ENCODE measurements around the gene PGBD5. TPM values are rescaled to one million over a fixed set of nuclear protein-coding genes. Genes with fewer than 3 reads are reported as not detected.

The PGBD5 gene
- total and polyA plus RNA-seq, 5 donors from 2014 or later = not detected

DNA sequence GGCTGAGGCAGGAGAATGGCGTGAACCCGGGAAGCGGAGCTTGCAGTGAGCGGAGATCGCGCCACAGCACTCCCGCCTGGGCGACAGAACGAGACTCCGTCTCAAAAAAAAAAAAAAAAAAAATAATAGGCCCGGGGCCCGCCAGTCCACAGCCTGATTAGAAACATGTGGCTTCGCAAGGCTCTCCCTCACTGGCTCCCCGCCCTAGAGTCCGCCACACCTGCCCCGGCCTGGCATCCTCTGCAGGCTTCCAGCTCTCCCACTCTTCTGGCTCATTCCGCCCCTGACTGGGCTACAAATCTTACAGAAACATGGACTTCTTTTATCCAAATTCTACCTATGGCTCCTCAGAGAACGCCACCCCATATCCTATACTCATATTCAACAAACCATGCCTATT, 32.4 kb downstream of the PGBD5 start:
- Mint-ChIP-seq H3K4me1 (no peaks in the 10 kb centered on the region), H3K27me3 (no peaks in the 10 kb centered on the region), H3K4me3 (no peak overlapping the region), H3K9me3 (peaks cover 0 to 8% (median 0%) of the 10 kb centered on the region in 7 donors), H3K36me3 (no peaks in the 10 kb centered on the region), H3K27ac (no peak overlapping the region)
- no peak for DNase-seq
- no peak for ATAC-seq (ENCODE audit: low read depth in 2 of 2)
- Histone ChIP-seq H3K9me3 (ENCODE audit: control insufficient read depth in 2 of 2, low read length in 2 of 2) (no peaks in the 10 kb centered on the region), H3K27me3 (ENCODE audit: control insufficient read depth, insufficient read depth, low read length) (no peaks in the 10 kb centered on the region), H3K36me3 (ENCODE audit: control insufficient read depth, insufficient read depth, low read length) (no peaks in the 10 kb centered on the region), H3K4me3 (ENCODE audit: low read depth, low read length) (no peak overlapping the region), H3K4me1 (ENCODE audit: control insufficient read depth, insufficient read depth, low read length, poor library complexity, severe bottlenecking) (no peaks in the 10 kb centered on the region), H3K27ac (ENCODE audit: insufficient read depth, low read length, poor library complexity, severe bottlenecking) (no peak overlapping the region)

GRCh38 chr1:230392920-230393521, 33.1 kb downstream of the PGBD5 start:
- no peaks in the 10 kb centered on the region for H3K4me1 Mint-ChIP-seq
- H3K4me3 ChIP-seq (ENCODE audit: low read depth, low read length) = no peak overlapping the region
- peaks cover 0 to 8% (median 0%) of the 10 kb centered on the region in 7 donors for H3K9me3 Mint-ChIP-seq
- H3K36me3 Mint-ChIP-seq = no peaks in the 10 kb centered on the region
- H3K27ac ChIP-seq (ENCODE audit: insufficient read depth, low read length, poor library complexity, severe bottlenecking) = no peak overlapping the region
- no peaks in the 10 kb centered on the region for H3K36me3 ChIP-seq (ENCODE audit: control insufficient read depth, insufficient read depth, low read length)
- H3K27me3 Mint-ChIP-seq = no peaks in the 10 kb centered on the region
- no peak overlapping the region for H3K4me3 Mint-ChIP-seq
- no peak overlapping the region for H3K27ac Mint-ChIP-seq
- ATAC-seq (ENCODE audit: low read depth in 2 of 2) (no peak), DNase-seq (no peak)
- H3K9me3 ChIP-seq (ENCODE audit: control insufficient read depth in 2 of 2, low read length in 2 of 2) = no peaks in the 10 kb centered on the region
- no peaks in the 10 kb centered on the region for H3K27me3 ChIP-seq (ENCODE audit: control insufficient read depth, insufficient read depth, low read length)
- H3K4me1 ChIP-seq (ENCODE audit: control insufficient read depth, insufficient read depth, low read length, poor library complexity, severe bottlenecking) = no peaks in the 10 kb centered on the region

- Histone ChIP-seq H3K4me1 (ENCODE audit: control insufficient read depth, insufficient read depth, low read length, poor library complexity, severe bottlenecking) (no peaks in the 10 kb centered on the region), H3K27me3 (ENCODE audit: control insufficient read depth, insufficient read depth, low read length) (no peaks in the 10 kb centered on the region), H3K9me3 (ENCODE audit: control insufficient read depth in 2 of 2, low read length in 2 of 2) (no peaks in the 10 kb centered on the region), H3K27ac (ENCODE audit: insufficient read depth, low read length, poor library complexity, severe bottlenecking) (no peak overlapping the region), H3K4me3 (ENCODE audit: low read depth, low read length) (no peak overlapping the region), H3K36me3 (ENCODE audit: control insufficient read depth, insufficient read depth, low read length) (no peaks in the 10 kb centered on the region)
- no peak for ATAC-seq (ENCODE audit: low read depth in 2 of 2)
- Mint-ChIP-seq H3K9me3 (peaks cover 0 to 8% (median 0%) of the 10 kb centered on the region in 7 donors), H3K27ac (no peak overlapping the region), H3K36me3 (no peaks in the 10 kb centered on the region), H3K4me3 (no peak overlapping the region), H3K4me1 (no peaks in the 10 kb centered on the region), H3K27me3 (no peaks in the 10 kb centered on the region)
- DNase-seq = no peak
Observed at GRCh38 chr1:230392536-230392909, 33.6 kb downstream of the PGBD5 start.

- ATAC-seq (ENCODE audit: low read depth in 2 of 2) (no peak), DNase-seq (no peak)
- Mint-ChIP-seq H3K4me1 (no peaks in the 10 kb centered on the region), H3K27me3 (no peaks in the 10 kb centered on the region), H3K9me3 (peaks cover 0 to 8% (median 0%) of the 10 kb centered on the region in 7 donors), H3K4me3 (no peak overlapping the region), H3K36me3 (no peaks in the 10 kb centered on the region), H3K27ac (no peak overlapping the region)
- Histone ChIP-seq H3K4me3 (ENCODE audit: low read depth, low read length) (no peak overlapping the region), H3K4me1 (ENCODE audit: control insufficient read depth, insufficient read depth, low read length, poor library complexity, severe bottlenecking) (no peaks in the 10 kb centered on the region), H3K9me3 (ENCODE audit: control insufficient read depth in 2 of 2, low read length in 2 of 2) (no peaks in the 10 kb centered on the region), H3K27me3 (ENCODE audit: control insufficient read depth, insufficient read depth, low read length) (no peaks in the 10 kb centered on the region), H3K27ac (ENCODE audit: insufficient read depth, low read length, poor library complexity, severe bottlenecking) (no peak overlapping the region), H3K36me3 (ENCODE audit: control insufficient read depth, insufficient read depth, low read length) (no peaks in the 10 kb centered on the region)
Observed at GRCh38 chr1:230391776-230392535, 34.2 kb downstream of the PGBD5 start.

DNA sequence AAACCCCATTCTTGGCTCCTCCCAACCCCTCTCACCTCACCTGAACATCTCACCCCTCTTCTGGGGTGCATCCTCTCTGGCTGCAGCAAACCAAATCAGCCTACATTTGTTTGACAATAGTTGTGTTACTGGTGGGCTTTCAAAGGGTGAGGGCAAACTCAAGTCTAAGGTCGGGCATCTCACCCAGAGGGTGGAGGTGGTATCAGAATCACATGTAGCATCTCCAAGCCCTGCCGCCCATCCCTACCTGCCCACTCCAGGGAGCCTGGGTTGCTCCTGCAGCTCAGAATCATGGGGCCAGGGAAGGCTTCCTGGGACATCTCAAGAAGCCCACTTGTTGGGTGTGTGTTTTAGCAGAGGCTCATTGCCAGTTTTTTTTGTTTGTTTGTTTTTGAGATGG, 35.8 kb downstream of the PGBD5 start:
- Histone ChIP-seq H3K36me3 (ENCODE audit: control insufficient read depth, insufficient read depth, low read length) (no peaks in the 10 kb centered on the region), H3K9me3 (ENCODE audit: control insufficient read depth in 2 of 2, low read length in 2 of 2) (no peaks in the 10 kb centered on the region), H3K4me3 (ENCODE audit: low read depth, low read length) (no peak overlapping the region), H3K4me1 (ENCODE audit: control insufficient read depth, insufficient read depth, low read length, poor library complexity, severe bottlenecking) (no peaks in the 10 kb centered on the region), H3K27ac (ENCODE audit: insufficient read depth, low read length, poor library complexity, severe bottlenecking) (no peak overlapping the region), H3K27me3 (ENCODE audit: control insufficient read depth, insufficient read depth, low read length) (no peaks in the 10 kb centered on the region)
- no peak overlapping the region for H3K4me3 Mint-ChIP-seq
- H3K9me3 Mint-ChIP-seq = peaks cover 0 to 8% (median 0%) of the 10 kb centered on the region in 7 donors
- DNase-seq (no peak), ATAC-seq (ENCODE audit: low read depth in 2 of 2) (no peak)
- H3K27me3 Mint-ChIP-seq = no peaks in the 10 kb centered on the region
- no peaks in the 10 kb centered on the region for H3K4me1 Mint-ChIP-seq
- no peaks in the 10 kb centered on the region for H3K36me3 Mint-ChIP-seq
- H3K27ac Mint-ChIP-seq = no peak overlapping the region

- no peaks in the 10 kb centered on the region for H3K36me3 ChIP-seq (ENCODE audit: control insufficient read depth, insufficient read depth, low read length)
- H3K27me3 Mint-ChIP-seq = no peaks in the 10 kb centered on the region
Observed at GRCh38 chr1:230387876-230388275, 38.3 kb downstream of the PGBD5 start.

GRCh38 chr1:230387296-230387695, 38.8 kb downstream of the PGBD5 start:
- peaks cover 1% of the 10 kb centered on the region for H3K27me3 Mint-ChIP-seq

More at GRCh38 chr1:230387876-230388275, 38.3 kb downstream of the PGBD5 start:
- H3K4me3 Mint-ChIP-seq = no peak overlapping the region
- no peak overlapping the region for H3K4me3 ChIP-seq (ENCODE audit: low read depth, low read length)
- no peak for DNase-seq
- peaks cover 0 to 4% (median 0%) of the 10 kb centered on the region in 7 donors for H3K9me3 Mint-ChIP-seq
- H3K27ac Mint-ChIP-seq = no peak overlapping the region
- H3K27ac ChIP-seq (ENCODE audit: insufficient read depth, low read length, poor library complexity, severe bottlenecking) = no peak overlapping the region
- ATAC-seq (ENCODE audit: low read depth in 2 of 2) = no peak
- H3K9me3 ChIP-seq (ENCODE audit: control insufficient read depth in 2 of 2, low read length in 2 of 2) = no peaks in the 10 kb centered on the region
- no peaks in the 10 kb centered on the region for H3K36me3 Mint-ChIP-seq
- no peaks in the 10 kb centered on the region for H3K27me3 ChIP-seq (ENCODE audit: control insufficient read depth, insufficient read depth, low read length)
- H3K4me1 ChIP-seq (ENCODE audit: control insufficient read depth, insufficient read depth, low read length, poor library complexity, severe bottlenecking) = no peaks in the 10 kb centered on the region
- H3K4me1 Mint-ChIP-seq = no peaks in the 10 kb centered on the region

More at GRCh38 chr1:230387296-230387695, 38.8 kb downstream of the PGBD5 start:
- Mint-ChIP-seq H3K27ac (no peak overlapping the region), H3K9me3 (peaks cover 0 to 3% (median 0%) of the 10 kb centered on the region in 7 donors), H3K4me3 (no peak overlapping the region), H3K4me1 (no peaks in the 10 kb centered on the region), H3K36me3 (no peaks in the 10 kb centered on the region)
- H3K27ac ChIP-seq (ENCODE audit: insufficient read depth, low read length, poor library complexity, severe bottlenecking) = no peak overlapping the region
- no peak overlapping the region for H3K4me3 ChIP-seq (ENCODE audit: low read depth, low read length)
- no peaks in the 10 kb centered on the region for H3K9me3 ChIP-seq (ENCODE audit: control insufficient read depth in 2 of 2, low read length in 2 of 2)
- H3K4me1 ChIP-seq (ENCODE audit: control insufficient read depth, insufficient read depth, low read length, poor library complexity, severe bottlenecking) = no peaks in the 10 kb centered on the region
- H3K27me3 ChIP-seq (ENCODE audit: control insufficient read depth, insufficient read depth, low read length) = no peaks in the 10 kb centered on the region
- no peaks in the 10 kb centered on the region for H3K36me3 ChIP-seq (ENCODE audit: control insufficient read depth, insufficient read depth, low read length)
- DNase-seq (no peak), ATAC-seq (ENCODE audit: low read depth in 2 of 2) (no peak)
